Lower lobe of right lung (tissue), 2 donors: ENCODE results near the gene FRMPD2. TPM values are rescaled to one million over a fixed set of nuclear protein-coding genes. Genes with fewer than 3 reads are reported as not detected.

ENCODE experiments used
- ATAC-seq, 2 donors: fragments of 200-7000 bp; cut with Tn5 transposase; one replicate each; pipeline ENCODE4 v1.9.1; 2020 to 2022; ENCODE audit warnings: mild to moderate bottlenecking in 2 of 2, moderate library complexity in 2 of 2
- DNase-seq: peaks from one replicate; pipeline ENCODE4 v3.0.0-alpha.2; 2020
- H3K27ac ChIP-seq: fragments of 200-600 bp; one replicate; pipeline ENCODE4 v1.8.0; 2022
- H3K27me3 ChIP-seq: fragments of 200-600 bp; one replicate; pipeline ENCODE4 v1.8.0; 2022; ENCODE audit warnings: low read depth
- H3K36me3 ChIP-seq: fragments of 200-600 bp; one replicate; pipeline ENCODE4 v1.8.0; 2022; ENCODE audit warnings: mild to moderate bottlenecking
- H3K4me1 ChIP-seq: fragments of 200-600 bp; one replicate; pipeline ENCODE4 v1.8.0; 2022
- H3K4me3 ChIP-seq: fragments of 200-600 bp; one replicate; pipeline ENCODE4 v1.8.0; 2022; ENCODE audit warnings: mild to moderate bottlenecking
- H3K9me3 ChIP-seq: fragments of 200-600 bp; one replicate; pipeline ENCODE4 v1.8.0; 2022
- CTCF ChIP-seq: fragments of 200-600 bp; IDR thresholded peaks from one replicate; pipeline ENCODE4 v1.8.0; 2022; ENCODE audit warnings: antibody characterized with exemption, mild to moderate bottlenecking
- intact Hi-C: fragments of 100-400 bp; cut with DNase I; formaldehyde crosslinking; loops from one replicate; pipeline ENCODE4 v1.11.0; 2022
- total RNA-seq: library from RNA; stranded (reverse); fragmentation: NEBNext Ultra II Directional; extraction: Animal tissue kit (Norgen Biotek cat#: 25700); gene quantifications from one replicate; pipeline ENCODE4 v1.2.1, GENCODE V29; 2021
- donor health status: DM: no; HTN: yes; CAD: no; lungs with severe emphysema.

Gene FRMPD2
- total RNA-seq, 1 donor from 2014 or later, result 5.3 TPM

GRCh38 chr10:48294431-48294830 is 19.9 kb upstream of the FRMPD2 start:
- H3K27me3 ChIP-seq, result no peaks in the 10 kb centered on the region
- intact Hi-C loops, result no loop called here

GRCh38 chr10:48292616-48293015 is 18.1 kb upstream of the FRMPD2 start:
- no peak overlapping the region for H3K4me3 ChIP-seq
- no peaks in the 10 kb centered on the region for H3K36me3 ChIP-seq
- no peak overlapping the region for H3K27ac ChIP-seq
- H3K27me3 ChIP-seq, result no peaks in the 10 kb centered on the region
- intact Hi-C loops, result no loop called here
- TF ChIP-seq CTCF, result no peak
- H3K9me3 ChIP-seq, result no peaks in the 10 kb centered on the region
- no peak for ATAC-seq
- DNase-seq, result no peak
- H3K4me1 ChIP-seq, result peaks cover 7% of the 10 kb centered on the region

More at GRCh38 chr10:48294431-48294830, 19.9 kb upstream of the FRMPD2 start:
- no peak for TF ChIP-seq CTCF
- Histone ChIP-seq H3K36me3 (no peaks in the 10 kb centered on the region), H3K4me3 (no peak overlapping the region), H3K27ac (no peak overlapping the region), H3K4me1 (peaks cover 5% of the 10 kb centered on the region), H3K9me3 (no peaks in the 10 kb centered on the region)
- ATAC-seq, result no peak
- DNase-seq, result no peak

GRCh38 chr10:48291190-48291589 is 16.7 kb upstream of the FRMPD2 start:
- intact Hi-C loops, result no loop called here
- no peak for DNase-seq
- Histone ChIP-seq H3K4me1 (peaks cover 7% of the 10 kb centered on the region), H3K9me3 (no peaks in the 10 kb centered on the region), H3K4me3 (no peak overlapping the region), H3K27ac (no peak overlapping the region), H3K36me3 (no peaks in the 10 kb centered on the region), H3K27me3 (no peaks in the 10 kb centered on the region)
- no peak for ATAC-seq
- no peak for TF ChIP-seq CTCF

- Histone ChIP-seq H3K4me3 (no peak overlapping the region), H3K9me3 (no peaks in the 10 kb centered on the region), H3K27me3 (peaks cover under 1% of the 10 kb centered on the region), H3K4me1 (peaks cover 7% of the 10 kb centered on the region), H3K36me3 (no peaks in the 10 kb centered on the region), H3K27ac (no peak overlapping the region)
- TF ChIP-seq CTCF, result no peak
- ATAC-seq (no peak), DNase-seq (no peak)
- intact Hi-C loops, result no loop called here
Observed at GRCh38 chr10:48290286-48290685, 15.8 kb upstream of the FRMPD2 start.

GRCh38 chr10:48289501-48290238 is 15.2 kb upstream of the FRMPD2 start:
- no peak overlapping the region for H3K4me3 ChIP-seq
- peak; percentile 77 to 78 for ATAC-seq
- peak; percentile 80 for TF ChIP-seq CTCF
- H3K9me3 ChIP-seq, result no peaks in the 10 kb centered on the region
- no peaks in the 10 kb centered on the region for H3K36me3 ChIP-seq
- no peak overlapping the region for H3K27ac ChIP-seq
- peak; percentile 55 for DNase-seq
- peaks cover 4% of the 10 kb centered on the region for H3K27me3 ChIP-seq
- peaks cover 7% of the 10 kb centered on the region for H3K4me1 ChIP-seq
- intact Hi-C loops, result no loop called here
